GM18909 (cell line): Measurements from ENCODE around the gene NT5DC3.

ENCODE experiments used
- ATAC-seq: cut with Tn5 transposase; IDR thresholded peaks from one replicate; pipeline ENCODE4 v1.9.1; 2021; ENCODE audit warnings: mild to moderate bottlenecking; ENCODE audit not compliant: unreplicated experiment, poor library complexity

NT5DC3 gene

GRCh38 chr12:103791350-103791920 is 49.6 kb downstream of the NT5DC3 start:
- ATAC-seq = no peak

DNA sequence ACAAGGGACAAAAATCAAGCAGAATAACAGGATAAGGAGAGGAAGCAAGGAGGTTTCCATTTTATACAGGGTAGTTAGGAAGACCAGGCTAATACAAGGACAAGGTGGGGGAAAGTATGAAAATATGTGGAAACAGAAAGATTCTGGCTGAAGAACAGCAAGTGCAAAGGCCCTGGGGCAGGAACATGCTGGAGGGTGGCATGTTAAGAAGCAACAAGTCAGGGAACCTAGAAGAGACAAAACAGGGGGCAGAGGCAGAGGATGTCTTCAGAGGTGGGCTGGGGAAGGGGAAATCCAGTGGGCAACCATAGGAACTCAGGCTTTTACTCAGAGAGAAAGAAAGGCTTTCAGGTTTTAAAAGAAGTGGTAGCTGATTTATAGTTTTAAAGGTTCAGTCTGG is 54.8 kb downstream of the NT5DC3 start:
- no peak for ATAC-seq

DNA sequence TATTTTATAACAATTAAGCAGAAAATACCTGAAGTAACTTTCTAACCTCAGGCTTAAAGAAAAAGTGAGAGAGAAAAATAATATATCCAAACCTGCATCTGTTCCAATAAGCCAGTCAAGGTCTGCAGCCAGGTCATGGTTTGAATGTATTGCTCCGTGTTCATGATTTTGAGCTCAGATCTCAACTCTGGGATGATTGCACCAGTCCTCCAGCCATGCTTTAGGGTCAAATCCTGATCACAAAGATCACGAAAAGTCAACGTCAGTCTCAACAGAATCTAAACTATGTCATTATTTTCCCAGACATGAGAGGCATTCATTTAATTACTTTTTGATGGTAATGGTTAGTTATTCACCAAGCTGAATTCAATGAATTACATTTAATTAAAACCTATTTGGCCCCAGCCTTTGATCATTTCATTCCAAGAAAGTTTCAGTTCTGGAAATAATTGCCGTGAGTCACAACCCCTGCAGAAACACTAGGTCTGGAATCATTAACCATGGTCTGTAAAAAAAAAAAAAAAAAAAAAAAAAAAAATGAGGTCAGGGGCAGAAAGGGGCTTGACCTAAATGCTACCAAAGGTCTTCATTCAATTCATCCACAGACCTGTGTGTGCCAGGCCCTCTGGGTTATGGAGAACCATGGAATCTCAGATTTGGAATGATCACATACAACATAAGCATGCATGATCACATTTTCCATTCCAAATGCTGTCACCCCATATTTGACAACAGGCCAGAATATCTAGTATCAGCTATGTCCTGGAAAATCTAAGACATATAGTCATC is 55.6 kb downstream of the NT5DC3 start:
- no peak for ATAC-seq

DNA sequence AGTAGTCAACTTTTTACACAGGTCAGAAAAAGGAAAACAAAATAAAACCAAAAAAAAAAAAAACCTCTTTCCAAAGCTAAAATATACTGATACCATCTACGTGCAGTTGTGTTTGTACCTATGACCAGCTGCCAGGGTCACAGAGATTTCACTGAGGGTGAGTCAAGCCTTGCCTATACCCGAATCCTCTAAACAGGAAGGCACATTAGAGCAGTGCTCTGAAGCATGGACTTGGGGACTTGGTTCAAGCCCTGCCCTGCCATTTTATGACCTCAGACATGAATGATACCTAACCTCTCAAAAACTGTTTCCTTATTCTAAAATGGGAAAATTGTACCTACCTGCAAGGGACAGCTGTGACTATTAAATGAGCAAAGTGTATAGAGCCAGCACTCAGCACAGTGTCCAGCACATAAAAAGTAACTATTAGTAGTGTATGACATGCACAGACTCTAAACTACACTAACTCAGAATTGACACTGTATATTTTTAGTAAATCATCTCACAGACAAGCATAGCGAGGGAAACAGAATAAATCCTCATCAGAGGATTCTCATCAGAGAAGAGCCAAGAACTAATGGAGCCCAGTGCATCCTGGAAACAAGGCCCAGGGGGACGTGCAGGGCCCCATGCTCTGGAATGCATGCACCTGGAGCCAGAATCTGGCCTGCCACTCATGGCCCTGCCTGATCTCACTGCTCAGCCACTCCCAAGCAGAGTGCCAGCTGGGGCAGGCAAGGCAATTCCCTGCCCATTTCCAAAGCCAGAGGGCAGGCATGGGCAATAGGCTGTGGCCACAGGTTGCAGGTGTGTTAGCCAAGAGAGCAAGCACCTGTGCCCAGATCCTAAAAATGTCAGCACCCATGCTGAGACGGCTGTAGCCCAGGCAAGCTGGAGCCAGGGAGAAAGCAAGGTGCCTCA is 57.0 kb downstream of the NT5DC3 start:
- ATAC-seq = no peak

DNA sequence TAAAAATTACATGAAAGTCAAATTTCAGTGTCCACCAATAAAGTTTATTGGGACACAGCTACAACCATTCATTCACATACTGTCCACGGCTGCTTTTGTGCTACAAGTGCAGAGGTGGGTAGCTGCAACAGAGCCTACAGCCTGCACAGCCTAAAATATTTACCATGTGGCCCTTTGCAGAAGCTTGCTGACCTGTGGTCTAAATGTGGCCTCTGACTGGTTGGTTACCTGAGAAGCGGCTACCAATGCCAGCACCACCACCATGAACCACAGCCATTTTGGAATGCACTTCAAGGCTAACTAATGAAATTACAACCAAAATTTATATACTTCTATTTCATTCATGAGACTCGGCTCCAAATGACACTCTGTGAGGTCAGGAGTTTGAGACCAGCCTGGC is 58.6 kb downstream of the NT5DC3 start:
- ATAC-seq = no peak

GRCh38 chr12:103780992-103781391 is 60.0 kb downstream of the NT5DC3 start:
- no peak for ATAC-seq

DNA sequence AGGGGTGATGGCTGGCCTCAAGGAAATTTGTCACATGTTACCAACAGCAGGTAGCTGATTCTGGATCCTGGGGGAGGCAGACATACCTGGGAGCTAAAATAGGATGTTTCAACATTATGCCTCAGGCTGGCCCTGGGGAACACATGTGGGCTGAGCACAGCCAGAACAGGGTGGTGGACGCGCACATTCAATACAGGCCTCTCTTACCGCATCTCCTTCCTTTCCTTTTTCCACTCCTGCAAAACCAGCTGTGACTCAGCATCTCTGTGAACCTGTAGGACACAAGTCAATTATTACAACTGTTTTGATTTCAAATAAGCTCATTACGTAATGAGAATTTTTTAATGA is 61.0 kb downstream of the NT5DC3 start:
- ATAC-seq = no peak

GRCh38 chr12:103779410-103780092 is 61.5 kb downstream of the NT5DC3 start:
- no peak for ATAC-seq

DNA sequence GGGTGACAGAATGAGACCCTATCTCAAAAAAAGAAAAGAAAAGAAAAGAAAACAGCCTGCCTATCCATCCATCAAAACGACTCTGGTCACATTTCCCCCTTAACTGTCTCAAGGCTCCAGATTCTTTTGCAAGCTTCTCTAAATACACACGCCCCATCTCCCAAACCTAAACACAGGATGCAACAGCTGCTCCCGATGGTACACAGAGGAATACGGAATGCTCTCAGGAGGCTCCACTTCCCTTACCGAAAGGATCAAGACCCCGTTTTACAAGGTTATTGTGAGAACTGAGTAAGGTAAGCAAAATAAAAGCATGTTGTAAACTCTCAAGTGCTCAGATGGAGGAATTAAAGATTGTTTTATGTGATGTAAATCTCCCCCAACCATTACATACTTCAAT is 62.3 kb downstream of the NT5DC3 start:
- no peak for ATAC-seq

DNA sequence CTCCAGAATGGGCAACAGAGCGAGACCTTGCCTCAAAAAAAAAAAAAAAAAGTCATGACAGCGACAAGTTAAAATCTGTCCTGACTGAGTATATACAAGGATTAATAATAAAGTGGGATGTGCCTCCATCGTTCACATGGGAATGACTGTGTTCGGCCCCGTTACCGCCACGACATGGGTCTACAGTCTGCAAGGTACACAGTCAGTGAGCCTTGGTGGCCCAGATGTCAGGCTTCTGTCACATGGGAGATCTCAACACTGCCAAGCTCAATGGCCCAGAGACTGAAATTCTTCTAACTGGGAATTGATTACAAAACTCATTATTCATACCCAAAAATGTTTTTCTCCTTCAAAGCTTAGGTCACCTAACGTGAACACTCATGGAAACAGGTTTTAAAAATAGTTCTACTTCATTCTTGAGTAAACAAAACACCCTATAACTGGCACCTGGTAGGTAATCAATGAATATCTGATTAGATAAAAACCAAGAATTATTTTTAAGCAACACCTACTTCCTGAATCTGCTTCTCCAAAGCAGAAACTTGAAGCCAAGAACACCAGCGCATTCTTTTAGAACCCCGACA is 66.0 kb downstream of the NT5DC3 start:
- no peak for ATAC-seq

GRCh38 chr12:103773109-103773910 is 67.7 kb downstream of the NT5DC3 start:
- no peak for ATAC-seq

GRCh38 chr12:103772367-103773108 is 68.5 kb downstream of the NT5DC3 start:
- ATAC-seq = no peak

DNA sequence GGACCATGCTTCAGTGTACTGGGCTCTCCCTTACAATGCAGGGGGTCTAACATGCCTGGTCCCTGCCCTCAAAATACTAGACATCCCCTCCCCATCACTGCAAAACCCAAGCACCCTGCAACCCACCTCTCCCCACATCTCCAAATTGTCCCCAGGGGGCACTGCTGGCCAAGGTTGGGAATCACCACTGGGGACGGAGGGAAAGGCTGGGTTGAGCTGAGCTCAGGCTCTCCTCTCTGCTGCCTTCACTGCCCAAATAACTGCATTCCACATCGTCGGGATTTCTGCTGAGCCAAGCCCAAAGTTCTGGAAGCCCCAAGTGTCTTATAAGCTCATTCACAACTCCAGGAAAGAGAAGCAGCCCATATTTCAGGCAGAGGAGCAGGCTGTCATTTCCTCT is 69.6 kb downstream of the NT5DC3 start:
- no peak for ATAC-seq

GRCh38 chr12:103769240-103769945 is 71.6 kb downstream of the NT5DC3 start:
- no peak for ATAC-seq

DNA sequence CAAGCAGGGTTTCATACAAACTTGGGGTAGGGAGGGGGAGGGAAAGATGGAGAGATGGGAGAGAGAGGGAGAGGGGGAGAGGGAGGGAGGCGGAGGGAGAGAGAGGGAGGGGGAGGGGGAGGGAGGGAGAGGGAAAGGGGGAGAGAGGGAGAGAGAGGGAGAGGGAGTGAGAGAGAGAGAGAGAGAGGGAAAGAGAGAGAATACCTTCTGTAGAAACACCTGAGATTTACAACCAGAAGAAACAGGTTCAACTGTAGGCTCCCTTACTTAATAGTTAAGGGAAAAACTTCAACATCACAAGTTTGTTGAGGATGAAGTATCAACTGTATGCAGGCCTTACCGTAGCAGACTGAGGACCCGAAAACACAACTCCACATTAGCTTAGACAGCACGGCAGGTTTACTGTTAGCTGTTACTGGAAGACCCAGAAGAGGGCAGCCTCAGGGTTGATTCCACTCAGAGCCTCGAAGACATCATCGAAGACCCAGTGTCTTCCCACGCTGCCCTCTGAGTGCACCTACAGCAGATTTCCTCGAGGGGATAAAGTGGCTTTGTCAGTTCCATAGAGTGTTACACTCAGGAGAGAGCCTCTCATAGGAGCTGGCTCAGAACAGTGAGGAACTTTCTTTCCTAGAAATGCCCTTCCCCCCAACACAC is 72.4 kb downstream of the NT5DC3 start:
- no peak for ATAC-seq

GRCh38 chr12:103766028-103766427 is 75.0 kb downstream of the NT5DC3 start:
- no peak for ATAC-seq

- no peak for ATAC-seq
Measured at GRCh38 chr12:103765322-103765721, 75.7 kb downstream of the NT5DC3 start.

- ATAC-seq = no peak
Measured at GRCh38 chr12:103762473-103762872, 78.6 kb downstream of the NT5DC3 start.
